Activated CD8-positive, alpha-beta memory T cell treated with anti-CD3 and anti-CD28 coated beads, Interleukin-2, amount 10 ng/mL, durations not matched to agents 7 days and 5 days (primary cell): ENCODE data around the gene YLPM1. TPM values are rescaled to one million over a fixed set of nuclear protein-coding genes. Genes with fewer than 3 reads are reported as not detected.

Experiments
- ATAC-seq: fragments of 150-1000 bp; cut with Tn5 transposase; one replicate; pipeline ENCODE4 v1.10.0; 2021; ENCODE audit warnings: moderate library complexity
- CTCF ChIA-PET: fragments of 350-600 bp; sonication (Branson Sonifier 250); formaldehyde crosslinking; loops from one replicate; lab custom pipeline; 2021; ENCODE audit warnings: antibody characterized with exemption; lab: Charles Lee
- DNase-seq: peaks from one replicate; pipeline ENCODE4 v3.0.0-alpha.2; 2020
- H3K27ac Mint-ChIP-seq: one replicate; pipeline ENCODE4 v1.8.0; 2021; ENCODE audit warnings: mild to moderate bottlenecking, mixed read lengths
- H3K27me3 Mint-ChIP-seq: one replicate; pipeline ENCODE4 v1.8.0; 2021; ENCODE audit warnings: mixed read lengths
- H3K36me3 Mint-ChIP-seq: one replicate; pipeline ENCODE4 v1.8.0; 2021; ENCODE audit warnings: mild to moderate bottlenecking, mixed read lengths
- H3K4me1 Mint-ChIP-seq: one replicate; pipeline ENCODE4 v1.8.0; 2021; ENCODE audit warnings: mixed read lengths
- H3K4me3 Mint-ChIP-seq: one replicate; pipeline ENCODE4 v1.8.0; 2021; ENCODE audit warnings: mild to moderate bottlenecking, moderate library complexity, mixed read lengths
- H3K9me3 Mint-ChIP-seq: one replicate; pipeline ENCODE4 v1.8.0; 2022; ENCODE audit warnings: low read depth, mixed read lengths
- total RNA-seq, 2 experiments: library from RNA; stranded (reverse); gene quantifications; one replicate each; pipeline ENCODE4 v1.2.3, GENCODE V29; 2021

YLPM1 gene, protein sequence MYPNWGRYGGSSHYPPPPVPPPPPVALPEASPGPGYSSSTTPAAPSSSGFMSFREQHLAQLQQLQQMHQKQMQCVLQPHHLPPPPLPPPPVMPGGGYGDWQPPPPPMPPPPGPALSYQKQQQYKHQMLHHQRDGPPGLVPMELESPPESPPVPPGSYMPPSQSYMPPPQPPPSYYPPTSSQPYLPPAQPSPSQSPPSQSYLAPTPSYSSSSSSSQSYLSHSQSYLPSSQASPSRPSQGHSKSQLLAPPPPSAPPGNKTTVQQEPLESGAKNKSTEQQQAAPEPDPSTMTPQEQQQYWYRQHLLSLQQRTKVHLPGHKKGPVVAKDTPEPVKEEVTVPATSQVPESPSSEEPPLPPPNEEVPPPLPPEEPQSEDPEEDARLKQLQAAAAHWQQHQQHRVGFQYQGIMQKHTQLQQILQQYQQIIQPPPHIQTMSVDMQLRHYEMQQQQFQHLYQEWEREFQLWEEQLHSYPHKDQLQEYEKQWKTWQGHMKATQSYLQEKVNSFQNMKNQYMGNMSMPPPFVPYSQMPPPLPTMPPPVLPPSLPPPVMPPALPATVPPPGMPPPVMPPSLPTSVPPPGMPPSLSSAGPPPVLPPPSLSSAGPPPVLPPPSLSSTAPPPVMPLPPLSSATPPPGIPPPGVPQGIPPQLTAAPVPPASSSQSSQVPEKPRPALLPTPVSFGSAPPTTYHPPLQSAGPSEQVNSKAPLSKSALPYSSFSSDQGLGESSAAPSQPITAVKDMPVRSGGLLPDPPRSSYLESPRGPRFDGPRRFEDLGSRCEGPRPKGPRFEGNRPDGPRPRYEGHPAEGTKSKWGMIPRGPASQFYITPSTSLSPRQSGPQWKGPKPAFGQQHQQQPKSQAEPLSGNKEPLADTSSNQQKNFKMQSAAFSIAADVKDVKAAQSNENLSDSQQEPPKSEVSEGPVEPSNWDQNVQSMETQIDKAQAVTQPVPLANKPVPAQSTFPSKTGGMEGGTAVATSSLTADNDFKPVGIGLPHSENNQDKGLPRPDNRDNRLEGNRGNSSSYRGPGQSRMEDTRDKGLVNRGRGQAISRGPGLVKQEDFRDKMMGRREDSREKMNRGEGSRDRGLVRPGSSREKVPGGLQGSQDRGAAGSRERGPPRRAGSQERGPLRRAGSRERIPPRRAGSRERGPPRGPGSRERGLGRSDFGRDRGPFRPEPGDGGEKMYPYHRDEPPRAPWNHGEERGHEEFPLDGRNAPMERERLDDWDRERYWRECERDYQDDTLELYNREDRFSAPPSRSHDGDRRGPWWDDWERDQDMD (N-terminal part only)
- 10 to 100 TPM; 57.9 to 64.1 TPM for total RNA-seq

GRCh38 chr14:74762917-74763802 lies at the start of gene YLPM1:
Gene YLPM1 (plus strand): TSS chr14:74763316. CDS start chr14:74763490, 174 bp downstream.
- DNase-seq = peak; percentile 95
- Mint-ChIP-seq H3K4me1 (peaks cover 39% of the 10 kb centered on the region), H3K9me3 (no peaks in the 10 kb centered on the region), H3K36me3 (peaks cover 22% of the 10 kb centered on the region), H3K27me3 (no peaks in the 10 kb centered on the region), H3K4me3 (peak within 1 kb of the TSS; percentile 95), H3K27ac (peak within 1 kb of the TSS; percentile 88)
- CTCF ChIA-PET = interaction anchor here (0.6 to 3.3 kb wide), 23 partner anchors 8 to 419 kb away, joined by 3 to 21 read pairs (median 4); partner anchors contain the start of gene LTBP2
- peak; percentile 94 for ATAC-seq

DNA sequence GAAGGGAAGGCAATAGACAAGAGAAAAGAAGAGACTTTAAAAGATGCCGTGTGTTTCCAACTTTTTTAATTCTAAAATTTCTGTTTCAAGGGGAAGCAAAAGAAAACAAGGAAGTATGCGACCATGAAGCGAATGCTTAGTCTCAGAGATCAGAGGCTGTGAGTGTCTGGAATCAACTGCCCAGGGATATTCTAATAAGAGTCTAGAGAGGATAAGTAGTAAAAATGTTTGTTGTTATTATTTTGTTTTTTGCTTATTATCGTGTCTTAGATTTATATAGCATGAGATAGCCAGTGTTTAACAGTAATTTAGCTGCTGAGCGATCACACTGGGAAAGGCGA lies 49.8 kb upstream of the YLPM1 start:
- H3K9me3 Mint-ChIP-seq = no peaks in the 10 kb centered on the region
- H3K27me3 Mint-ChIP-seq = no peaks in the 10 kb centered on the region
- peak overlapping the region; percentile 99 for H3K4me3 Mint-ChIP-seq
- ATAC-seq (no peak), DNase-seq (no peak)
- CTCF ChIA-PET = interaction anchor here (2.0 kb wide), 1 partner anchor 104 kb away, joined by 8 read pairs; no protein-coding TSS in a partner anchor
- peaks cover 48% of the 10 kb centered on the region for H3K4me1 Mint-ChIP-seq
- H3K36me3 Mint-ChIP-seq = peaks cover 13% of the 10 kb centered on the region
- H3K27ac Mint-ChIP-seq = peak overlapping the region; percentile 96

DNA sequence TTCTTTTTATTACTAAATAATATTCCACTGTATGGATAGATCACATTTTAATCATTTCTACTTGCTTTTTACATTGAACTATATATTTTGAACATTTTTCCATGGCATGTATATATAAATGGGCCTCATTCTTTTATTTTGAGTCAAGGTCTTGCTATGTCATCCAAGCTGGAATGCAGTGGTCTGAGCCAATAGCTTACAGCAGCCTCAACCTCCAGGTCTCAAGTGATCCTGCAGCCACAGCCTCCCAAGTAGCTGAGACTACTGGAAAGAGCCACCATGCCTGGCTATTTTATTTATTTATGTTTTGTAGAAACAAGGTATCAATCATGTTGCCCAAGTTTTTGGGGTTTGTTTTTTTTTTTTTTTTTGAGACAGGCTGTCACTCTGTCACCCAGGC lies 42.6 kb upstream of the YLPM1 start:
- no peak overlapping the region for H3K27ac Mint-ChIP-seq
- no peaks in the 10 kb centered on the region for H3K9me3 Mint-ChIP-seq
- DNase-seq (no peak), ATAC-seq (no peak)
- peaks cover 23% of the 10 kb centered on the region for H3K36me3 Mint-ChIP-seq
- H3K4me1 Mint-ChIP-seq = peaks cover 4% of the 10 kb centered on the region
- CTCF ChIA-PET = no interaction called here
- no peak overlapping the region for H3K4me3 Mint-ChIP-seq
- no peaks in the 10 kb centered on the region for H3K27me3 Mint-ChIP-seq

DNA sequence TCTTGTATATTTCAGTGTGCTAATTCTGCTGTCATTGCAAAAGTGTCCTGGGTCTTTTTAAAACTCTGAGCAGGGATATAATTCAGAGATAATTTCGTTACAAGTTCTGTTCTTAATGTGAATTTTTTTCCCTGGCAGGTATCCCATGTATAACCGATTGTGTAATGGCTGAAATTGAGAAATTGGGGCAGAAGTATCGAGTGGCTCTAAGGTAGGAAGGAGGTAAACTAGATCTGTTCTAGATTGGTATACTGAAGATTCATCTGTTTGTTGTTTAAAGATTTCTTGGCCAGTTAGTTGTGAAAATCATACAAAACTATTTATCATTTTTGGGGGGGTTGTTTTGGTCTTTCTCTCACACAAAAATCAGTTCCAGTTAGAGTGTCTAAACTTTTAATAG lies 40.0 kb upstream of the YLPM1 start:
- Mint-ChIP-seq H3K36me3 (peaks cover 22% of the 10 kb centered on the region), H3K27me3 (no peaks in the 10 kb centered on the region), H3K4me3 (no peak overlapping the region), H3K27ac (no peak overlapping the region), H3K4me1 (no peaks in the 10 kb centered on the region), H3K9me3 (no peaks in the 10 kb centered on the region)
- CTCF ChIA-PET = no interaction called here
- DNase-seq (no peak), ATAC-seq (no peak)

GRCh38 chr14:74732387-74732786 lies 30.7 kb upstream of the YLPM1 start:
- Mint-ChIP-seq H3K27me3 (no peaks in the 10 kb centered on the region), H3K27ac (no peak overlapping the region), H3K36me3 (peaks cover 29% of the 10 kb centered on the region), H3K9me3 (no peaks in the 10 kb centered on the region), H3K4me3 (no peak overlapping the region), H3K4me1 (no peaks in the 10 kb centered on the region)
- DNase-seq = no peak
- CTCF ChIA-PET = no interaction called here
- no peak for ATAC-seq

DNA sequence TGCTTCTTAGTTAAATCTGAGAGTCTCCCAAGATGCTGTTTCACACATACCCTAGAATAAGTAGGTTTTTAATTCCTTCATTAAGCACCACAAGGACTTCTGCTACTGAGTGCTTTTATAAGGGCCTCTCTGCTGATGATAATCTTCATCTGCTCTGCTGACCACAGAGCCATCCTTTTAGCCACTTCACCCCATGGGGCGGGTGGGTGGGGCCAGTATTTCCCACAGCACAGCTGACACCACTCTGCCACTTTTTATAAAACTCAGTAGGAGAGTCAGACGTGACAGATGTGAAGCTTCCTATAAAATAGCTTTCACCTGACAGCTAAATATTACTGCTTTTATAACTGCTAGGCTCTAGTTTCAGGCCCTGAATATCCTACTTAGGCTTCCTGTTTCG lies 29.9 kb upstream of the YLPM1 start:
- DNase-seq = no peak
- no peak overlapping the region for H3K27ac Mint-ChIP-seq
- peaks cover 29% of the 10 kb centered on the region for H3K36me3 Mint-ChIP-seq
- no peak for ATAC-seq
- no peaks in the 10 kb centered on the region for H3K9me3 Mint-ChIP-seq
- CTCF ChIA-PET = no interaction called here
- H3K27me3 Mint-ChIP-seq = no peaks in the 10 kb centered on the region
- H3K4me3 Mint-ChIP-seq = no peak overlapping the region
- no peaks in the 10 kb centered on the region for H3K4me1 Mint-ChIP-seq

GRCh38 chr14:74735125-74735524 lies 28.0 kb upstream of the YLPM1 start:
- Mint-ChIP-seq H3K4me3 (no peak overlapping the region), H3K36me3 (peaks cover 37% of the 10 kb centered on the region), H3K27me3 (no peaks in the 10 kb centered on the region), H3K27ac (no peak overlapping the region), H3K4me1 (no peaks in the 10 kb centered on the region), H3K9me3 (no peaks in the 10 kb centered on the region)
- CTCF ChIA-PET = interaction anchor here (1.0 to 1.4 kb wide), 2 partner anchors 22 to 28 kb away, joined by 3 to 4 read pairs; partner anchors contain the start of gene YLPM1
- ATAC-seq = no peak
- no peak for DNase-seq

GRCh38 chr14:74737753-74738325 lies 25.3 kb upstream of the YLPM1 start:
- ATAC-seq = no peak
- CTCF ChIA-PET = no interaction called here
- Mint-ChIP-seq H3K36me3 (peaks cover 30% of the 10 kb centered on the region), H3K27me3 (no peaks in the 10 kb centered on the region), H3K9me3 (no peaks in the 10 kb centered on the region), H3K27ac (no peak overlapping the region), H3K4me3 (no peak overlapping the region), H3K4me1 (no peaks in the 10 kb centered on the region)
- no peak for DNase-seq

GRCh38 chr14:74739293-74740030 lies 23.7 kb upstream of the YLPM1 start:
- DNase-seq = no peak
- ATAC-seq = no peak
- Mint-ChIP-seq H3K4me3 (no peak overlapping the region), H3K27ac (no peak overlapping the region), H3K27me3 (no peaks in the 10 kb centered on the region), H3K36me3 (peaks cover 22% of the 10 kb centered on the region), H3K4me1 (no peaks in the 10 kb centered on the region), H3K9me3 (no peaks in the 10 kb centered on the region)
- CTCF ChIA-PET = interaction anchor here (1.2 kb wide), 1 partner anchor 23 kb away, joined by 4 read pairs; no protein-coding TSS in a partner anchor

DNA sequence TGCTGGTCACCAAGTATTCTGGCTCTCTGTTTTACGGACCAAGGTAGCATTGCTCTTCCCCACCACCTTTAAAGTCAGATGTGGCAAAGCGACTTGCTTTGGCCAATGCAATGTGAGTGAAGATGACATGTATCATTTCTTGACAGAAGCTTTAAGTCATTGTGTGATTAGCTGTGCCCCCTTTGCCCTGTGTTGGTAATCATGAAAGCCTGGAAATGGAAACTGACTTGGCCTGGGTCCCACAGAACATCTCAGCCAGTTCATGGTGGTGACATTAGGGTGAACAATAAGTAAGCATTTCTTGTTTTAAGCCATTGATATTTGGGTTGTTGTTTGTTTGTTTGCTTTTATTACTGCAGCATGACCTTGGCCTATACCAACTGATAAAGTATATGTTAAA lies 15.9 kb upstream of the YLPM1 start:
- DNase-seq = no peak
- Mint-ChIP-seq H3K36me3 (peaks cover 4% of the 10 kb centered on the region), H3K27me3 (no peaks in the 10 kb centered on the region), H3K9me3 (peaks cover 4% of the 10 kb centered on the region), H3K27ac (no peak overlapping the region), H3K4me1 (no peaks in the 10 kb centered on the region), H3K4me3 (no peak overlapping the region)
- ATAC-seq = no peak
- CTCF ChIA-PET = interaction anchor here (0.6 kb wide), 1 partner anchor 10 kb away, joined by 3 read pairs; no protein-coding TSS in a partner anchor

DNA sequence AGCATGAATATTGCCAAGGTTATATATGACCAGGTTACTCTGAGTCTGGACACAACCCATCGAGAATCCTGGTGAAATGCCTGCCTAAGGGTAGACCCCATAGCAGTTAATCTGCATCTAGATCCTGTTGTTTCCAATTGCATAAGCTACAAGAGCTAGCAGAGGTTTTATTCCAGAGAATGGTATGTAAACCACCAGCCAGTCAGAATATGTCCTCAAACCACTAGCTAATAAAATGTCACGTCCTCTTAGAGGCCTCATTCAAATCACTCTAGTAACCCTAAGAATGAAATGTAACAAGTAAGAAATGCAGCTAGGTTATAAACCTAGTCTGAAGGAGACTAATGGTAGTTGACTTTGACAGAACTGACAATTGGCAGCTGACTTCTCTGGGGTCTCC lies 9.0 kb upstream of the YLPM1 start:
- CTCF ChIA-PET = interaction anchor here (0.8 to 1.2 kb wide), 3 partner anchors 9 to 145 kb away, joined by 3 read pairs; partner anchors contain the start of gene YLPM1

More for the DNA sequence above, 9.0 kb upstream of the YLPM1 start:
- Mint-ChIP-seq H3K36me3 (peaks cover 7% of the 10 kb centered on the region), H3K27me3 (no peaks in the 10 kb centered on the region), H3K4me3 (no peak overlapping the region), H3K27ac (no peak overlapping the region), H3K9me3 (peaks cover 7% of the 10 kb centered on the region), H3K4me1 (no peaks in the 10 kb centered on the region)
- no peak for ATAC-seq
- no peak for DNase-seq
